IMR-90 (cell line): ENCODE measurements around the gene ARSA. TPM values are rescaled to one million over a fixed set of nuclear protein-coding genes. Genes with fewer than 3 reads are reported as not detected.

Experiments used
- ATAC-seq: fragments of 200-7000 bp; cut with Tn5 transposase; 2 replicates; pipeline ENCODE4 v1.9.1; 2020; ENCODE audit warnings: low read depth, mild to moderate bottlenecking, moderate library complexity
- BruUV-seq: library from RNA; stranded (reverse); fragments of 400-500 nt; replicated peaks from 2 replicates; lab custom pipeline; 2021; lab: Mats Ljungman, UMichigan
- CTCF ChIA-PET: fragments of 300-600 bp; formaldehyde crosslinking; extraction: SDS; loops from one replicate; lab custom pipeline; 2021; ENCODE audit warnings: antibody characterized with exemption; lab: Yijun Ruan, JAX
- POLR2A ChIA-PET: fragments of 300-600 bp; sonication (Branson Sonifier 250); formaldehyde crosslinking; loops from one replicate; lab custom pipeline; 2022; ENCODE audit warnings: antibody characterized with exemption; ENCODE audit not compliant: unreplicated experiment; lab: Charles Lee
- DNase-seq: peaks from one replicate; pipeline ENCODE4 v3.0.0; 2013
- H2AFZ ChIP-seq: replicated peaks from 2 replicates; pipeline ENCODE3; 2013; ENCODE audit warnings: low read length, mild to moderate bottlenecking; ENCODE audit not compliant: poor library complexity
- H2AK5ac ChIP-seq: 2 replicates; pipeline ENCODE4 v1.6.1; 2013; ENCODE audit warnings: low read depth, low read length, inconsistent platforms
- H2AK9ac ChIP-seq: replicated peaks from 2 replicates; pipeline ENCODE3; 2013; ENCODE audit warnings: mild to moderate bottlenecking, low read depth, low read length, moderate library complexity; ENCODE audit not compliant: poor library complexity
- H2BK120ac ChIP-seq: 2 replicates; pipeline ENCODE4 v1.6.1; 2013; ENCODE audit warnings: low read depth, low read length, inconsistent platforms
- H2BK15ac ChIP-seq: 3 replicates; pipeline ENCODE4 v1.6.1; 2013; ENCODE audit warnings: low read depth, low read length, inconsistent platforms
- H2BK20ac ChIP-seq: 2 replicates; pipeline ENCODE4 v1.6.1; 2013; ENCODE audit warnings: low read depth, mild to moderate bottlenecking, inconsistent platforms, low read length, moderate library complexity
- H2BK5ac ChIP-seq: 2 replicates; pipeline ENCODE4 v1.6.1; 2013; ENCODE audit warnings: mild to moderate bottlenecking, low read depth, low read length, inconsistent platforms; ENCODE audit not compliant: poor library complexity, severe bottlenecking
- H3K14ac ChIP-seq: replicated peaks from 2 replicates; pipeline ENCODE4 v1.6.1; 2013; ENCODE audit warnings: low read depth, low read length, inconsistent platforms
- H3K18ac ChIP-seq: 2 replicates; pipeline ENCODE4 v1.6.1; 2013; ENCODE audit warnings: low read depth, low read length, control low read depth
- H3K23ac ChIP-seq: 2 replicates; pipeline ENCODE4 v1.6.1; 2013; ENCODE audit warnings: low read depth, low read length, inconsistent platforms
- H3K27ac ChIP-seq: 2 replicates; pipeline ENCODE4 v1.5.1; 2013; ENCODE audit warnings: mild to moderate bottlenecking, control low read depth, low read length; ENCODE audit not compliant: insufficient read depth
- H3K27me3 ChIP-seq: 2 replicates; pipeline ENCODE4 v1.6.1; 2013; ENCODE audit warnings: low read length; ENCODE audit not compliant: control insufficient read depth, insufficient read depth
- H3K36me3 ChIP-seq: 2 replicates; pipeline ENCODE4 v1.6.1; 2013; ENCODE audit warnings: low read length, mixed read lengths; ENCODE audit not compliant: control insufficient read depth, insufficient read depth
- H3K4ac ChIP-seq: 2 replicates; pipeline ENCODE4 v1.6.1; 2013; ENCODE audit warnings: low read depth, low read length, inconsistent platforms
- H3K4me1 ChIP-seq: 2 replicates; pipeline ENCODE4 v1.6.1; 2013; ENCODE audit warnings: low read length, mixed read lengths; ENCODE audit not compliant: control insufficient read depth, insufficient read depth
- H3K4me2 ChIP-seq: 2 replicates; pipeline ENCODE4 v1.6.1; 2013; ENCODE audit warnings: low read depth, mild to moderate bottlenecking, control low read depth, low read length, moderate library complexity
- H3K4me3 ChIP-seq: 2 replicates; pipeline ENCODE4 v1.5.1; 2013; ENCODE audit warnings: low read depth, mild to moderate bottlenecking, control low read depth, low read length, moderate library complexity; ENCODE audit not compliant: insufficient read depth
- H3K56ac ChIP-seq: 2 replicates; pipeline ENCODE4 v1.6.1; 2013; ENCODE audit warnings: low read length, inconsistent platforms; ENCODE audit not compliant: insufficient read depth; ENCODE audit errors: extremely low read depth
- H3K79me1 ChIP-seq, 2 experiments: 2 replicates each; pipeline ENCODE4 v1.6.1; 2013; ENCODE audit warnings: low read length in 2 of 2, inconsistent platforms in 1 of 2, low read depth in 1 of 2
- H3K9ac ChIP-seq: 2 replicates; pipeline ENCODE4 v1.6.1; 2013; ENCODE audit warnings: low read depth, low read length, control low read depth
- H3K9me1 ChIP-seq: 2 replicates; pipeline ENCODE4 v1.6.1; 2013; ENCODE audit warnings: low read length, inconsistent platforms; ENCODE audit not compliant: insufficient read depth
- H3K9me3 ChIP-seq: 2 replicates; pipeline ENCODE4 v1.6.1; 2013; ENCODE audit warnings: low read length; ENCODE audit not compliant: control insufficient read depth, insufficient read depth
- H4K20me1 ChIP-seq: 2 replicates; pipeline ENCODE4 v1.6.1; 2013; ENCODE audit warnings: low read length, inconsistent platforms; ENCODE audit not compliant: insufficient read depth
- H4K5ac ChIP-seq: 2 replicates; pipeline ENCODE4 v1.6.1; 2013; ENCODE audit warnings: mild to moderate bottlenecking, low read depth, low read length, control low read depth
- H4K8ac ChIP-seq, 2 experiments: 2 replicates each; pipeline ENCODE4 v1.6.1; 2013; ENCODE audit warnings: low read depth in 2 of 2, low read length in 2 of 2, control low read depth in 1 of 2, inconsistent platforms in 1 of 2
- H4K91ac ChIP-seq: 2 replicates; pipeline ENCODE4 v1.6.1; 2013; ENCODE audit warnings: low read depth, low read length, inconsistent platforms; ENCODE audit not compliant: insufficient read depth
- BHLHE40 ChIP-seq: fragments of 150-350 bp; IDR thresholded peaks from 2 replicates; pipeline ENCODE4 v1.6.1; 2016; ENCODE audit warnings: mild to moderate bottlenecking, low read depth, low read length
- CTCF ChIP-seq: conservative IDR thresholded peaks from 2 replicates; pipeline ENCODE4 v1.5.1; 2012; ENCODE audit warnings: mild to moderate bottlenecking, low read depth, low read length, improper control_type of control experiment
- MAZ ChIP-seq: IDR thresholded peaks from 2 replicates; pipeline ENCODE4 v1.6.1; 2012; ENCODE audit warnings: low read depth, mild to moderate bottlenecking, low read length, improper control_type of control experiment, moderate library complexity, borderline replicate concordance
- MXI1 ChIP-seq: IDR thresholded peaks from 2 replicates; pipeline ENCODE4 v1.6.1; 2012; ENCODE audit warnings: low read depth, mild to moderate bottlenecking, low read length, moderate library complexity, borderline replicate concordance
- POLR2A ChIP-seq: IDR thresholded peaks from 2 replicates; pipeline ENCODE4 v1.6.1; 2012; ENCODE audit warnings: mild to moderate bottlenecking, low read depth, low read length
- RAD21 ChIP-seq: IDR thresholded peaks from 2 replicates; pipeline ENCODE4 v1.6.1; 2012; ENCODE audit warnings: low read length, improper control_type of control experiment
- RFX5 ChIP-seq: IDR thresholded peaks from 2 replicates; pipeline ENCODE4 v1.8.0; 2012; ENCODE audit warnings: low read depth, mild to moderate bottlenecking, low read length, moderate library complexity
- SMC3 ChIP-seq: fragments of 150-350 bp; IDR thresholded peaks from 2 replicates; pipeline ENCODE4 v1.6.1; 2016; ENCODE audit warnings: low read depth, mild to moderate bottlenecking, antibody characterized with exemption, low read length, moderate library complexity
- WGBS, 2 experiments: methylation state at CpG; one replicate each; pipeline versions ENCODE4 v1.1.5 to v1.1.7; 2013; ENCODE audit warnings: missing lambda C conversion rate in 2 of 2; ENCODE audit not compliant: insufficient read length in 1 of 2; ENCODE audit errors: extremely low coverage in 2 of 2; 5-methylcytosine and 5-hydroxymethylcytosine counted together
- dilution Hi-C: fragments of 300-500 bp; cut with HindIII; formaldehyde crosslinking; loops from one replicate; pipeline ENCODE4 v1.14.3; 2018; ENCODE audit warnings: low sequenced_read_pairs; ENCODE audit not compliant: unreplicated experiment
- in situ Hi-C: fragments of 300-500 bp; cut with MboI; formaldehyde crosslinking; loops from 3 replicates; pipeline ENCODE4 v1.14.3; 2019; ENCODE audit warnings: low sequenced_read_pairs, inconsistent platforms, mixed read lengths
- intact Hi-C: fragments of 100-400 bp; cut with micrococcal nuclease; formaldehyde crosslinking; loops from 2 replicates; pipeline ENCODE4 v1.10.0; 2022
- polyA plus RNA-seq, 3 experiments: library from polyadenylated mRNA; depleted of rRNA; stranded (reverse); fragments of >200 nt; gene quantifications; 2 replicates each; pipeline ENCODE4 v1.2.3, GENCODE V29; 2012; ENCODE audit warnings: low replicate concordance in 1 of 3
- total RNA-seq: library from RNA; depleted of rRNA; stranded (reverse); fragments of >200 nt; gene quantifications from 2 replicates; pipeline ENCODE4 v1.2.3, GENCODE V29; 2012

ARSA gene
- total and polyA plus RNA-seq, 2 of the 4 experiments (the other 2 are of a cell fraction), result 3.4 to 24.2 TPM

GRCh38 chr22:50625131-50625567, 2.8 kb downstream of the ARSA start:
- ATAC-seq, result no peak
- H3K14ac ChIP-seq, result no peak overlapping the region
- no peak overlapping the region for H4K8ac ChIP-seq
- intact Hi-C loops, result no loop called here
- no peak overlapping the region for H3K56ac ChIP-seq
- no peak overlapping the region for H3K4me2 ChIP-seq
- no peak for DNase-seq
- H3K18ac ChIP-seq, result no peak overlapping the region
- H2BK5ac ChIP-seq, result no peak overlapping the region
- H3K27me3 ChIP-seq, result no peaks in the 10 kb centered on the region
- no peak overlapping the region for H3K4me3 ChIP-seq
- H2BK120ac ChIP-seq, result no peak overlapping the region
- in situ Hi-C loops, result no loop called here
- H3K4me1 ChIP-seq, result peaks cover 16% of the 10 kb centered on the region; the same call in 1 of the 2 replicates
- peaks cover 9% of the 10 kb centered on the region for H4K20me1 ChIP-seq
- peaks cover 6 to 24% of the 10 kb centered on the region in 2 experiments; a peak in 2 of 4 replicates for H3K79me1 ChIP-seq
- dilution Hi-C loops, result no loop called here
- no peak overlapping the region for H2AK5ac ChIP-seq
- peaks cover 9% of the 10 kb centered on the region for H3K9me1 ChIP-seq
- H2AFZ ChIP-seq, result no peak overlapping the region
- no peak overlapping the region for H4K91ac ChIP-seq
- no peak for TF ChIP-seq POLR2A
- no peak for TF ChIP-seq MAZ
- TF ChIP-seq MXI1, result no peak
- TF ChIP-seq BHLHE40, result no peak
- no peak for TF ChIP-seq RFX5
- no peak for TF ChIP-seq RAD21
- TF ChIP-seq SMC3, result no peak
- no peak for TF ChIP-seq CTCF
- BruUV-seq, result no TSS peak
- H3K4ac ChIP-seq, result no peak overlapping the region
- H3K9ac ChIP-seq, result no peak overlapping the region
- H2BK20ac ChIP-seq, result no peak overlapping the region
- ChIA-PET POLR2A (no interaction called here), CTCF (no interaction called here)
- H3K9me3 ChIP-seq, result no peaks in the 10 kb centered on the region
- H4K5ac ChIP-seq, result no peak overlapping the region
- no peak overlapping the region for H2AK9ac ChIP-seq
- H3K23ac ChIP-seq, result no peak overlapping the region
- H2BK15ac ChIP-seq, result no peak overlapping the region
- no peak overlapping the region for H3K27ac ChIP-seq
- WGBS, 2 experiments, result 70% methylated on average over 2 of the region's 14 CpGs; no CpG with 5 or more reads in 1 of the 2 experiments
- peaks cover 2% of the 10 kb centered on the region; the same call in 1 of the 2 replicates for H3K36me3 ChIP-seq
